Measurements from ENCODE around the gene SPHK2.
"Not testable (repeated sequence)": the region's sequence is repeated elsewhere in the genome, so short reads cannot be mapped to it uniquely, and the experiment has no call there.

The SPHK2 gene

GRCh38 chr19:48624791-48625723 is 5.8 kb downstream of the SPHK2 start:
- DNase-seq = peak; percentile 41

DNA sequence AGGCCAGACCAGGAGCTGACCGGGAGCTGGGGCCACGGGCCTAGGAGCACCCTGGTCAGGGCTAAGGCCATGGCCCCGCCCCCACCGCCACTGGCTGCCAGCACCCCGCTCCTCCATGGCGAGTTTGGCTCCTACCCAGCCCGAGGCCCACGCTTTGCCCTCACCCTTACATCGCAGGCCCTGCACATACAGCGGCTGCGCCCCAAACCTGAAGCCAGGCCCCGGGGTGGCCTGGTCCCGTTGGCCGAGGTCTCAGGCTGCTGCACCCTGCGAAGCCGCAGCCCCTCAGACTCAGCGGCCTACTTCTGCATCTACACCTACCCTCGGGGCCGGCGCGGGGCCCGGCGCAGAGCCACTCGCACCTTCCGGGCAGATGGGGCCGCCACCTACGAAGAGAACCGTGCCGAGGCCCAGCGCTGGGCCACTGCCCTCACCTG is 6.6 kb downstream of the SPHK2 start:
- DNase-seq = no peak

DNA sequence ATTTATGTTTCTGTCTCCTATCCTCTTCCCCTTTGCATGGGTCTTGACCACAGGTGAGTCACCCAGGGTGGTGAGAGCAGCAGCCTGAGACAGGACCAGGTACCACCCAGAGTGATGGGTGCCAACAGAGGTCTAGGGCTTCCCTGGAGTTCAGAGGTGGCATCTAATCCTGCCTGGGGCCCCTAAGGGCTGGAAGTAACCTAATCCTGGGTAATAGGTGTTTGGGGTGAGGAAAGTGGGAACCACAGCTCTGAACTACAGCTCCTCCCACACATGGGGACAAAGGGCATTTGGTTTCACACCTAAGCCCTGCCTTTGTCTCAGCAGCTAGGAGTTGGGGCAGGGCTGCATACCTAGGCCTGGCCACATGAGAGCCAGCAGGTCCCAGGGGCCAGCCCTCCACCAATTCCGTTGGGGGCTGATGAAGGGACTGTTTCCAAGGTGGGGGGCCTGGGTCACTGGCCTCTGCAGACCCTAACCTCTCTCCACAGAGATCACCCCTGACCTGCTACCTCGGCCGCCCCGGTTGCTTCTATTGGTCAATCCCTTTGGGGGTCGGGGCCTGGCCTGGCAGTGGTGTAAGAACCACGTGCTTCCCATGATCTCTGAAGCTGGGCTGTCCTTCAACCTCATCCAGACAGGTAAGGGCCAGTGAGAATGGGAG is 8.0 kb downstream of the SPHK2 start:
- no peak for DNase-seq

DNA sequence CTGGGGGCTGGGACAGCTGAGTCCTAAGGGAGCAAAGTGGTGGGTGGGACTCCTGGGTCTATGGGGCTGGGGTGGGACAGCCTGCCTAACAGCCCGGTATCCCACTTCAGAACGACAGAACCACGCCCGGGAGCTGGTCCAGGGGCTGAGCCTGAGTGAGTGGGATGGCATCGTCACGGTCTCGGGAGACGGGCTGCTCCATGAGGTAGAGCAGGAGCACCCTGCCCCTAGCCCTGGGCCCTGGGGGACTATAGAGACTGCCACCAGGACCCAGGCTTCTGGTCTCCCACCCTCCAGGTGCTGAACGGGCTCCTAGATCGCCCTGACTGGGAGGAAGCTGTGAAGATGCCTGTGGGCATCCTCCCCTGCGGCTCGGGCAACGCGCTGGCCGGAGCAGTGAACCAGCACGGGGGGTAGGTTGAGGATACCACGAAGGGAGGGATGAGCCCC is 8.6 kb downstream of the SPHK2 start:
- no peak for DNase-seq

DNA sequence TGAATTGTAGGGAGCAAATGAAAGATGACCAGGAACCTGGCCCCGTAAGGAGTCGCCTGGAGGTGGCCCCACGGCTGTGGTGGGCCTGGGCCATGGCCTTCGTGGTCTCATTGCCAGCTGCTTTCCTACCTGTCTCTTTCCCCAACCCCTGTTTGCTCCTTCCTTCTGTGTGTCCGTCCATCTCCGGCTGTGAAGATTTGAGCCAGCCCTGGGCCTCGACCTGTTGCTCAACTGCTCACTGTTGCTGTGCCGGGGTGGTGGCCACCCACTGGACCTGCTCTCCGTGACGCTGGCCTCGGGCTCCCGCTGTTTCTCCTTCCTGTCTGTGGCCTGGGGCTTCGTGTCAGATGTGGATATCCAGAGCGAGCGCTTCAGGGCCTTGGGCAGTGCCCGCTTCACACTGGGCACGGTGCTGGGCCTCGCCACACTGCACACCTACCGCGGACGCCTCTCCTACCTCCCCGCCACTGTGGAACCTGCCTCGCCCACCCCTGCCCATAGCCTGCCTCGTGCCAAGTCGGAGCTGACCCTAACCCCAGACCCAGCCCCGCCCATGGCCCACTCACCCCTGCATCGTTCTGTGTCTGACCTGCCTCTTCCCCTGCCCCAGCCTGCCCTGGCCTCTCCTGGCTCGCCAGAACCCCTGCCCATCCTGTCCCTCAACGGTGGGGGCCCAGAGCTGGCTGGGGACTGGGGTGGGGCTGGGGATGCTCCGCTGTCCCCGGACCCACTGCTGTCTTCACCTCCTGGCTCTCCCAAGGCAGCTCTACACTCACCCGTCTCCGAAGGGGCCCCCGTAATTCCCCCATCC is 9.4 kb downstream of the SPHK2 start:
- DNase-seq = no peak

DNA sequence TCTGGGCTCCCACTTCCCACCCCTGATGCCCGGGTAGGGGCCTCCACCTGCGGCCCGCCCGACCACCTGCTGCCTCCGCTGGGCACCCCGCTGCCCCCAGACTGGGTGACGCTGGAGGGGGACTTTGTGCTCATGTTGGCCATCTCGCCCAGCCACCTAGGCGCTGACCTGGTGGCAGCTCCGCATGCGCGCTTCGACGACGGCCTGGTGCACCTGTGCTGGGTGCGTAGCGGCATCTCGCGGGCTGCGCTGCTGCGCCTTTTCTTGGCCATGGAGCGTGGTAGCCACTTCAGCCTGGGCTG is 9.9 kb downstream of the SPHK2 start:
- no peak for DNase-seq

- peak; percentile 71 for DNase-seq
Observed at GRCh38 chr19:48629599-48630295, 10.4 kb downstream of the SPHK2 start.

DNA sequence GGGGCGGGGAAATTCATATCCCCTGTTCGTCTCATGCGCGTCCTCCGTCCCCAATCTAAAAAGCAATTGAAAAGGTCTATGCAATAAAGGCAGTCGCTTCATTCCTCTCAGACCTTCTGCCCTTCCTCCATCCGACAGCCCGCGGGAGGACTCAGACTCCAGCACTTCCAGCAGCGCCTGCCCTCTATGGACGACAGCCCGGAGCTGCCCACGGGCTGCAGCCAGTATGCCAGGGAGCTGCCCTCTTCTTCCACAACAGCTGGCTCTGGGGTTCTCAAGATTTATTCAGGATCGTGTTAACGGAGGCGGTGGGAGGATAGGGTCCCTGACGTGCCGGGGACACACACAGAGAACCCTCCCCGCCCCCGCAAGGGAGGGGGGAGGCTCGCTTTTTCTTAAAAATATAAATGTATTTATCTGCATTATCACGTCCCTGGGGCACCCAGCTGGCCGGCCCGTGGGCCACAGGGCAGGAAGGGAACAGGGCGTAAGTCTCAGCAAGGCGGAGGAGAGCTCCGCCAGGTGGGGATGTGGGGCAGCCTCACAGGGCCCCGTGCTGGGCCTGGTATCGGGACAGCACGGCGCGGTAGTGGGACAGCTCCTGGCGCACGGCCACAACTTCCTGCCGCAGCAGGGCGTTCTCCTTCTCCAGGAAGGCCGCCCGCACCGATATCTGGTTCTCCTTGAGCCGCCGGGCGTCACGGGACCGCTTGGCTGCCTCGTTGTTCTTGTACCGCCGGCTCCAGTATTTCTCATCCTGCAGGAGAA is 11.2 kb downstream of the SPHK2 start:
- DNase-seq = no peak

- DNase-seq = no peak
Observed at GRCh38 chr19:48631225-48631624, 11.9 kb downstream of the SPHK2 start.

GRCh38 chr19:48632286-48632685 is 13.0 kb downstream of the SPHK2 start:
- DNase-seq = not testable (repeated sequence)

DNA sequence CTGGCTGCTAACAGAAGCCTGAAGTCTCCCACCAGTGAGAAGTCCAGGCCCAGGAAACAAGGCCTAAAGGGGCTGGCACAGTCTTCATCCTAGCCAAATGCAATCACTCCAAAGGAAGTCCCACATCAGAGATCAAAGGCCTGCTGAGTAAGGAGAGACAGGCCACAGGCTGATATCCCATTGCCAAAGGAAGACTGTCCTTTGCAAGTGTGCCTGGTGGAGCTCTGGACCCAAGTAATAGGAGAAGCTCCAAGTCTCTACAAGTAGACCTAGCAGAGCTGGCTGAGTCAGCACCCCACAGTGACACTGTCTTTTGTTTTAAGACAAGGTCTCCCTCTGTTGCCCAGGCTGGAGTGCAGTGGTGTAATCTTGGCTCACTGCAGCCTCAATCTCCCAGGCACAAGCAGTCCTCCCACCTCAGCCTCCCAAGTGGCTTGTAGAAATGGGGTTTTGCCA is 13.4 kb downstream of the SPHK2 start:
- no peak for DNase-seq

- no peak for DNase-seq
Observed at GRCh38 chr19:48633148-48634035, 14.1 kb downstream of the SPHK2 start.

DNA sequence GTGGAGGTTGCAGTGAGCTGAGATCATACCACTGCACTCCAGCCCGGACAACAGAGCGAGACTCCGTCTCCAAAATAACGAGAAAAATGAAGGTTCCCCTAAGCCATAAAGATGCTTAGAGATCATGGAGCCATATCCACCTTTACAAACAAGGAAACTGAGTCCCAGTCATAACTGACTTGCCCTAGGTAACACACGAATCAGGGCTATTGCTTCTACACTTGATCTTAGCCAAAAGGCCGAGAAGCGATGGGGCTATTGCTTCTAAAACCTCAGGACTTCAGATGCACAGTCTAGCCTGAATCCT is 14.7 kb downstream of the SPHK2 start:
- DNase-seq = no peak

DNA sequence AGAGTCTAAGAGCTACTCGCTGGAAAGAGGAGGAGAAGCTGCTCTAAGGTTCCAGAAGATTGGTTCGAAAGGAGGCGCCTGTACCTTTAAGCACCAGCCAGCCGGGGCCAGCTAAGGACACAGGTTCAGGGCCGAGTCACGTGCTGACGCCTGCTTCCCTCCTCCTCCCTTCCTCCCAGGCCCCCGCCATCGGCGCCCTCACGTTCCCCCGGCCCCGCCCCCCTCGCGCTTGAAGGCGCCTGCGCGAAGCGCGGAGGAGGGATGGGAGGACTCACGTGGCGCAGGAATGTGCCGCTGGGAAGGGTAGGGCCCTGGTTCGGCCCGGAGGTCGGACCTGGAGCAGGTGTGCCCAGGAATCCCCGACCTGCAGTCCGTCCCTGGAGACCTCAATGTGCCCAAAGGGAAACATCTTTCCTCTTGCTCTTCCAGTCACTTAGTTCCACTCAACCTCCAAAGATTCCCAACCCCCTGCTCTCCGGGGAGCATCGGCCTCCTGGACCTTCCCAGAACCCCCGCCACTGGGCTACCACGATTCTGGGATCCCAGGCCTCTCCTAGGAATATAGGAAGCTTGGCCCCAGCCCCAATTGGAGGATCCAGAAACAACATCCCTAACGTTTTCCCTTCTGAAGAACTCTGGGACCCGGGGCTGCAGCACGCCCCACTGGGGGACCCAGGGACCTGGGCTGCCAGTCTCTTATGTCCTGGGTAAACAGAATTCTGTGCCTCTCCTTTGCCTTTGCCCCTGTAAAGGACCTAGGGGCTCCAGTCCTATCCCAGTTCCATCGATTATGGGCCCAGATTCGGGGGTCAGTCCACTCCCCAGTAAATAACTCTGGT is 15.3 kb downstream of the SPHK2 start:
- DNase-seq = peak; percentile 96

GRCh38 chr19:48635263-48635965 is 16.1 kb downstream of the SPHK2 start:
- DNase-seq = peak; percentile 64

- DNase-seq = peak; percentile 62
Observed at GRCh38 chr19:48635966-48636858, 16.9 kb downstream of the SPHK2 start.

- no peak for DNase-seq
Observed at GRCh38 chr19:48636859-48637448, 17.6 kb downstream of the SPHK2 start, which contains the start of gene DBP. DBP (minus strand) TSS chr19:48637379; CDS start chr19:48636994, 385 bp downstream.
